Right lobe of liver (tissue), 4 donors: ENCODE data around the gene XPO4.

ENCODE experiments used
- CTCF ChIP-seq, 4 donors: fragments of 200-600 bp in 3 of 4; fragments of 450-650 bp in 1 of 4; IDR thresholded peaks; one replicate each; pipeline versions ENCODE4 v1.5.1 to v1.8.0; 2016 to 2022; ENCODE audit warnings: antibody characterized with exemption in 4 of 4, mild to moderate bottlenecking in 2 of 4
- POLR2A ChIP-seq: fragments of 450-650 bp; IDR thresholded peaks from one replicate; pipeline ENCODE4 v1.6.1; 2017; ENCODE audit warnings: antibody characterized with exemption, mild to moderate bottlenecking
- donor health status: DM: no; HTN: no; CAD: no.
- donor health status: DM: no; HTN: no; CAD: no.
- donor health status: DM: no; HTN: yes; CAD: no.

- TF ChIP-seq POLR2A (no peak), CTCF (IDR thresholded peaks at IDR 0.05) (no peak)
Observed at GRCh38 chr13:20873348-20873747, 29.2 kb downstream of the XPO4 start.
